Upper lobe of left lung (tissue), 6 donors: ENCODE data around the gene CDH8. TPM values are rescaled to one million over a fixed set of nuclear protein-coding genes. Genes with fewer than 3 reads are reported as not detected.

Experiments
- ATAC-seq, 2 donors: fragments of 200-7000 bp; cut with Tn5 transposase; one replicate each; pipeline ENCODE4 v1.9.1; 2022; ENCODE audit warnings: mild to moderate bottlenecking in 2 of 2, moderate library complexity in 2 of 2; ENCODE audit not compliant: low FRiP score in 2 of 2
- DNase-seq, 2 donors: peaks; one replicate each; pipeline ENCODE4 v3.0.0-alpha.2; 2019 to 2020
- H3K27ac ChIP-seq, 4 donors: fragments of 200-600 bp; sonication (generic); one replicate each; pipeline ENCODE4 v1.5.1; 2016 to 2019
- H3K27me3 ChIP-seq, 4 donors: fragments of 200-600 bp; sonication (generic); one replicate each; pipeline ENCODE4 v1.5.1; 2017 to 2019
- H3K36me3 ChIP-seq, 4 donors: fragments of 200-600 bp; sonication (generic); one replicate each; pipeline ENCODE4 v1.5.1; 2016 to 2019
- H3K4me1 ChIP-seq, 4 donors: fragments of 200-600 bp; sonication (generic); one replicate each; pipeline ENCODE4 v1.5.1; 2018 to 2019
- H3K4me3 ChIP-seq, 4 donors: fragments of 200-600 bp; sonication (generic); one replicate each; pipeline ENCODE4 v1.5.1; 2017 to 2019; ENCODE audit warnings: mild to moderate bottlenecking in 2 of 4, moderate library complexity in 1 of 4
- H3K9me3 ChIP-seq, 4 donors: fragments of 200-600 bp; sonication (generic); one replicate each; pipeline ENCODE4 v1.5.1; 2018 to 2019
- CTCF ChIP-seq, 6 experiments: fragments of 450-650 bp in 4 of 6; fragments of 200-600 bp in 2 of 6; sonication (generic) in 2 of 6; IDR thresholded peaks; one replicate each; pipeline ENCODE4 v1.5.1; 2016 to 2019; ENCODE audit warnings: antibody characterized with exemption in 6 of 6
- EP300 ChIP-seq, 4 donors: sonication (generic); formaldehyde crosslinking; IDR thresholded peaks; one replicate each; pipeline ENCODE4 v1.5.1; 2017; ENCODE audit warnings: antibody characterized with exemption in 4 of 4, control low read depth in 2 of 4
- POLR2A ChIP-seq, 4 donors: fragments of 450-650 bp; IDR thresholded peaks; one replicate each; pipeline ENCODE4 v1.5.1; 2016 to 2017; ENCODE audit warnings: antibody characterized with exemption in 4 of 4, mild to moderate bottlenecking in 2 of 4
- POLR2AphosphoS5 ChIP-seq, 2 donors: sonication (generic); formaldehyde crosslinking; IDR thresholded peaks; one replicate each; pipeline ENCODE4 v1.5.1; 2017; ENCODE audit warnings: antibody characterized with exemption in 2 of 2
- WGBS, 2 donors: methylation state at CpG; one replicate each; pipeline ENCODE4 v1.1.5; 2017 to 2018; 5-methylcytosine and 5-hydroxymethylcytosine counted together
- total RNA-seq, 6 donors: library from RNA; depleted of rRNA in 4 of 6; stranded (reverse); fragments of >200 nt in 4 of 6; gene quantifications; one replicate each; pipeline versions ENCODE4 v1.1.0 to v1.2.1, GENCODE V29; 2016 to 2021
- donor health status: DM: no; HTN: no; CAD: no; lungs with moderate emphysema.
- donor health status: DM: no; HTN: yes; CAD: no; lungs with severe emphysema.

Gene CDH8
- total RNA-seq, 6 donors from 2014 or later = 0.10 to 1.8 (median 0.31) TPM; not detected in 1

- Histone ChIP-seq H3K36me3 (no peaks in the 10 kb centered on the region), H3K27ac (no peak overlapping the region), H3K9me3 (no peaks in the 10 kb centered on the region), H3K27me3 (no peaks in the 10 kb centered on the region), H3K4me1 (no peaks in the 10 kb centered on the region), H3K4me3 (no peak overlapping the region)
- 70 to 84% methylated on average over 3 of the region's 3 CpGs for WGBS, 2 donors
- DNase-seq (no peak), ATAC-seq (no peak)
- TF ChIP-seq POLR2A (IDR thresholded peaks at IDR 0.05) (no peak), CTCF (IDR thresholded peaks at IDR 0.05) (no peak), POLR2AphosphoS5 (IDR thresholded peaks at IDR 0.05) (no peak), EP300 (IDR thresholded peaks at IDR 0.05) (no peak)
Measured at GRCh38 chr16:61644736-61645135, 391.5 kb downstream of the CDH8 start.

GRCh38 chr16:61617219-61617783, 418.9 kb downstream of the CDH8 start:
- Histone ChIP-seq H3K9me3 (no peaks in the 10 kb centered on the region), H3K4me3 (no peak overlapping the region), H3K27me3 (no peaks in the 10 kb centered on the region), H3K27ac (no peak overlapping the region), H3K36me3 (no peaks in the 10 kb centered on the region), H3K4me1 (no peaks in the 10 kb centered on the region)
- 51 to 74% methylated on average over 5 of the region's 5 CpGs for WGBS, 2 donors
- DNase-seq (no peak), ATAC-seq (no peak)
- TF ChIP-seq CTCF (IDR thresholded peaks at IDR 0.05) = no peak
- TF ChIP-seq EP300 (IDR thresholded peaks at IDR 0.05) = no peak
- no peak for TF ChIP-seq POLR2A (IDR thresholded peaks at IDR 0.05)

GRCh38 chr16:61616088-61616487, 420.1 kb downstream of the CDH8 start:
- Histone ChIP-seq H3K4me3 (no peak overlapping the region), H3K4me1 (no peaks in the 10 kb centered on the region), H3K9me3 (no peaks in the 10 kb centered on the region), H3K27ac (no peak overlapping the region), H3K36me3 (no peaks in the 10 kb centered on the region), H3K27me3 (no peaks in the 10 kb centered on the region)
- TF ChIP-seq EP300 (IDR thresholded peaks at IDR 0.05) (no peak), POLR2AphosphoS5 (IDR thresholded peaks at IDR 0.05) (no peak), POLR2A (IDR thresholded peaks at IDR 0.05) (no peak), CTCF (IDR thresholded peaks at IDR 0.05) (no peak)
- 77 to 92% methylated on average over 2 of the region's 2 CpGs for WGBS, 2 donors
- no peak for DNase-seq
- no peak for ATAC-seq

GRCh38 chr16:61611847-61612491, 424.3 kb downstream of the CDH8 start:
- DNase-seq (no peak), ATAC-seq (no peak)
- Histone ChIP-seq H3K36me3 (no peaks in the 10 kb centered on the region), H3K4me1 (no peaks in the 10 kb centered on the region), H3K4me3 (no peak overlapping the region), H3K9me3 (no peaks in the 10 kb centered on the region), H3K27me3 (no peaks in the 10 kb centered on the region), H3K27ac (no peak overlapping the region)
- 84 to 87% methylated on average over 4 of the region's 4 CpGs for WGBS, 2 donors
- TF ChIP-seq POLR2A (IDR thresholded peaks at IDR 0.05) (no peak), CTCF (IDR thresholded peaks at IDR 0.05) (no peak), POLR2AphosphoS5 (IDR thresholded peaks at IDR 0.05) (no peak), EP300 (IDR thresholded peaks at IDR 0.05) (no peak)

- Histone ChIP-seq H3K27me3 (no peaks in the 10 kb centered on the region), H3K36me3 (no peaks in the 10 kb centered on the region), H3K27ac (no peak overlapping the region), H3K9me3 (no peaks in the 10 kb centered on the region), H3K4me1 (no peaks in the 10 kb centered on the region), H3K4me3 (no peak overlapping the region)
- 79 to 89% methylated on average over 1 of the region's 1 CpG for WGBS, 2 donors
- TF ChIP-seq EP300 (IDR thresholded peaks at IDR 0.05) (no peak), POLR2A (IDR thresholded peaks at IDR 0.05) (no peak), CTCF (IDR thresholded peaks at IDR 0.05) (no peak), POLR2AphosphoS5 (IDR thresholded peaks at IDR 0.05) (no peak)
- DNase-seq = no peak
- no peak for ATAC-seq
Measured at GRCh38 chr16:61606581-61606980, 429.7 kb downstream of the CDH8 start.
